Tibial nerve (tissue), 4 donors: Measurements from ENCODE around the gene BAHCC1.

Experiments used
- CTCF ChIP-seq, 5 experiments: fragments of 200-600 bp in 3 of 5; fragments of 450-650 bp in 2 of 5; sonication (generic) in 3 of 5; IDR thresholded peaks; one replicate each; pipeline ENCODE4 v1.5.1; 2016 to 2019; ENCODE audit warnings: antibody characterized with exemption in 5 of 5, mild to moderate bottlenecking in 3 of 5, moderate library complexity in 2 of 5
- EP300 ChIP-seq, 2 donors: sonication (generic); formaldehyde crosslinking; IDR thresholded peaks; one replicate each; pipeline ENCODE4 v1.6.1; 2017; ENCODE audit warnings: antibody characterized with exemption in 2 of 2, mild to moderate bottlenecking in 1 of 2
- POLR2A ChIP-seq, 2 donors: fragments of 450-650 bp; IDR thresholded peaks; one replicate each; pipeline ENCODE4 v1.6.1; 2017; ENCODE audit warnings: antibody characterized with exemption in 2 of 2, mild to moderate bottlenecking in 2 of 2, moderate library complexity in 2 of 2

GRCh38 chr17:81480140-81481072, 85.1 kb downstream of the BAHCC1 start:
- TF ChIP-seq CTCF (IDR thresholded peaks at IDR 0.05): no peak
- TF ChIP-seq POLR2A (IDR thresholded peaks at IDR 0.05): no peak
- peak in 1 of 2 donors; percentile 32 for TF ChIP-seq EP300 (IDR thresholded peaks at IDR 0.05)
